ENCODE data around the gene CTBS. TPM values are rescaled to one million over a fixed set of nuclear protein-coding genes. Genes with fewer than 3 reads are reported as not detected.
"Not testable (repeated sequence)": the region's sequence is repeated elsewhere in the genome, so short reads cannot be mapped to it uniquely, and the experiment has no call there.

CTBS gene
- total RNA-seq, 1 donor from 2014 or later, result 6.7 TPM

DNA sequence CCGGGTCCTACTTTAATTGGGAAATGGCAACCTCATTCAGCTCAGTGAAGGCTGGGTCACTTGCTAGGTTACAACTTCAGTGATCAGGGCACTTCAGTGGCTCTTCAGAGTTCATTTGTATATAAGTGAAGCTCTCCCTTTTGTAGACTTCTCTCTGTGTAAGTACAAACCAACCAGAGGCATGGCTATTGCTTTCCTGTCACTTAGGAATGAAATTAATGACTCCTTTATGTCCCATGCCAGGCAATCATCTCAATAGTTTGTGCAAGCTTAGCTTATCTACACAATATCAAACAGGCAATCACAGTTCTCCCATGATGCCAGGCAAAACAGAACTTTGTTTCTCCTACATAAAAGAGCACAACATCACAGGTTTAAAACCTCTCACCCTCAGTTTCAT lies 22.8 kb upstream of the CTBS start:
- no peak for DNase-seq
- ATAC-seq, result no peak
- intact Hi-C loops (cut with micrococcal nuclease), result no loop called here

DNA sequence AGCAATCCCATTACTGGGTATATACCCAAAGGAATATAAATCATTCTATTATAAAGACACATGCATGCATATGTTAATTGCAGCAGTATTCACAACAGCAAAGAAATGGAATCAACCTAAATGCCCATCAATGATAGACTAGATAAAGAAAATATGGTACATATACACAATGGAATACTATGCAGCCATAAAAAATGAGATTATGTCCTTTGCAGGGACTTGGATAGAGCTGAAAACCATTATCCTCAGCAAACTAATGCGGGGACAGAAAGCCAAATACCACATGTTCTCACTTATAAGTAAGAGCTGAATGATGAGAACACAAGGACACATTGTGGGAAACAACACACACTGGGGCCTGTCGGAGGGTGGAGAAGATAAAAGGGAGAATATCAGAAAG lies 20.7 kb upstream of the CTBS start:
- intact Hi-C loops (cut with micrococcal nuclease); ATAC-seq; DNase-seq: not testable (repeated sequence)

DNA sequence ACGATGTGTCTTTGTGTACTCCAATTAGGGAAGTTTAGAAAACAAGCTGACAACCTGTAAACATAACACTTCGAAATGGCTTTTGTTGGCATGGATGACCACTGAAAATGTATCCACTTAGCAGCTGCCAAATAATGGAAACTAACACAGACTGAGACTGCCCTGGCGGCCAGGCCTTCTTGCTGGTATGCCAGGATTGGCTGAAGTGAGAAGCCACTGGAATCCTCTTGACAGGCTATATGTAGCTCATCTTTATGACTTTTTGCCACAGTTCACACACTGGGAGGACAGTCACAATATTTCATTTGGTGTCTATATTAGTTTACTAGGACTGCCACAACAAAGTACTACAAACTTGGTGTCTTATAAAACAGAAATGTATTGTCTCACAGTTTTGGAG lies 12.9 kb upstream of the CTBS start:
- ATAC-seq (no peak), DNase-seq (no peak)
- intact Hi-C loops (cut with micrococcal nuclease), result no loop called here

DNA sequence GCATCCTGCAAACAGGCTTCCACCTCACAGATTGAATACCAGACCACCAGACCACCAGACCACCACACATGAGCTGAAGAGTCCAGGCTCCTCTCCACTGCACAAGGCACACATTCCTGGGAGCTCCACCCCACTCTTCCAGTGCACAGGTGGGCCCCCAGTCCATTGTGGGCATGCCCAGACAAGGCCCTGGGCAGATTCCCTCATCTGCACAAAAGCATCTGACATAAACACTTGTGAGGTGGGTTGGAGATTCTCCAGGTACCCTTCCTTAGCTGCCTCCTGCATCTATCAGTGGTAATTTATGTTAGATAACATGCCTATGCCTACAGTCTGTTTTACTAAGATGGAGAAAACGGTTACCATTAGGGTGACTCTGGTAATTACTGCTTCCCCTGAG lies 11.6 kb upstream of the CTBS start:
- DNase-seq (no peak), ATAC-seq (no peak)
- intact Hi-C loops (cut with micrococcal nuclease), result no loop called here

DNA sequence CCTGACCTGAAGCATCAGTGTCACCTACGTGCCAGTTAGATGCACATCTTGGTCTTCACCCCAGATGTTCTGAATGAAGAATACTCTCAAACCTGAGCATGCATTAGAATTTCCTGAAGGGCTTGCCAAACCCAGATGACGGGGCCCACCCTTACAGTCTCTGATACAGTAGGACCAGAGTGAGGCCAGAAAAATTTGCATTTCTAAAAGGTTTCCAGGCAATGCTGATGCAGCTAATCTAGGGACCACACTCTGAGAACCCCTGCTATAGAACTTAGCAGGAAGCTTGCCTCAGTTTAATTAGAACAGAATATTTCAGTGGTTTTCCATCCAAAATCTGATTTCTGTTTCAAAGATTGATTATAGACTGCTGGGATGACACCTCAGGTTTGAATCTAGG lies 9.9 kb upstream of the CTBS start:
- DNase-seq (no peak), ATAC-seq (no peak)
- intact Hi-C loops (cut with micrococcal nuclease), result no loop called here

DNA sequence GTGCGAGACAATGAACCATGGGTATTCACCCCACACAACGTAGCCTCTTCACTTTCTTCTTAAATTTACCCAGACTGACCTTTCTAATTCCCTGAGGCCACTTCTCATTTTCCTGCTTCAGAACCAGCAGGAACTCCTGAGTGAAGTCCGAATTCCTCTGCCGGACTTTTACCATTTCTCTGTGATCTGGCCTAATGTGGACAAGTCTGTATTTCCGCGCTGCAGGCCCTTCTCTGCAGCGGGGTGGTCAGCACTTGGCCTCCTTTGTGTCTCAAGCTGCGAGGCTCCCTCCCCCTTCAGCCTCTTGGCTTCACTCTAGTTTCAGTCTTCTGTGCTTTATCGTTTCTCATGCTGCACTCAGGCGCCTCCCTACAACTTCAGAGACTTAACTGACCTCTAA lies 9.4 kb upstream of the CTBS start:
- DNase-seq, result no peak
- peak; percentile 33 for ATAC-seq
- intact Hi-C loops (cut with micrococcal nuclease), result no loop called here

DNA sequence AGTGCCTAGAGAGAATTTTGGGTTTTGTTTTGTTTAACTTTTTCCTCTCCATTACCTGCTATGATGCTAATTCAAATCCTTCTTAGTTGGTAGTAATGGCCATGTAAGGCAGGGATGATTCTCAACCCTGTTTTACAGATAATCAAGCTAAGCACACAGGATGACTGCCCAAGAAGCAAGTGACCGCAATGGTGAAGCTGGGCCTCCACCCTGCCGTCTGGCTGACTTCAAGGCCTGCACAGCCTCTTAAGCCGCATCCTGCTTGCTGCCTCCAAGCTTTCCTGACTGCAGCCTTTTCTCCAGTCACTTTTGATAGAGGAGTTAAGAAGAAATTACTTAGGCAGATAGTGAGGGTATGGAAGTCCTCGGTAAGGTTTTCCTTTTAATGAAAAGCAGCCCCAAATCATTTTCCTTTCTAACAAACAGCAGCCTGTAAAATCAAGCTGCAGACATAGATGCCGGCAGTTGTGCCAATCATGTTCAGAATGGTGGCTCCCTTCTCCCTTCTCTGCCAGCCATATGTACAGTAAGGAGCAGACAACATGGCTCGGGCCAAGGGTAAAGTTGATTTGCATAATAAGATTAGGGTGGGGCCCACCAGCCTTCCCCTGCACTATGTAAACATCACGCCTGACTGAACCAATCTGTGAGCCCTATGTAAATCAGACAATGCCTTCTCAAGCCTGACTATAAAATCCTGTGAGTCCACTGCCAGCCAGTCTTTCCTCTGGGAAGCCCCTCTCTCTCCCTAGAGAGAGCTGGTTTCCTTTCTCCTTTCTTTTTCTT lies 8.8 kb upstream of the CTBS start:
- DNase-seq (no peak), ATAC-seq (no peak)
- intact Hi-C loops (cut with micrococcal nuclease), result no loop called here

DNA sequence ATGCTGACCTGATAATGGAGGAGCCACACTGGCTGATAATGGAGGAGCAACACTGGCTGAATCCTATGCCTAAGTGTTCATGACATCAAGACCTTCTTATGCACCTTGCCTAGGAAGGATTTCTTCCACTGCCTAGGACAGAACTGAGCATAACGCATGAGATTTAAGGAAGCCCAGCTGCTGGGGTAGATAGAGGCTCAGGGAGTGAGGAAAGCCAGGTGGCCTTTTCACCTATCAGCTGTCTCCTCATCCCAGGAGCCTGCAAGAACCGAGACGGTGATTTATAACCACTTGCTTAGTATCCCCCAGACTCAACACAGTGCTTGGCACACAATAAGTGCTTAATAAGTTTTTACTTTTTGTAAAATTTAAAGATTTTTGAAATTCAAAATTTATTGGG lies 7.4 kb upstream of the CTBS start:
- ATAC-seq, result no peak
- intact Hi-C loops (cut with micrococcal nuclease), result no loop called here

DNA sequence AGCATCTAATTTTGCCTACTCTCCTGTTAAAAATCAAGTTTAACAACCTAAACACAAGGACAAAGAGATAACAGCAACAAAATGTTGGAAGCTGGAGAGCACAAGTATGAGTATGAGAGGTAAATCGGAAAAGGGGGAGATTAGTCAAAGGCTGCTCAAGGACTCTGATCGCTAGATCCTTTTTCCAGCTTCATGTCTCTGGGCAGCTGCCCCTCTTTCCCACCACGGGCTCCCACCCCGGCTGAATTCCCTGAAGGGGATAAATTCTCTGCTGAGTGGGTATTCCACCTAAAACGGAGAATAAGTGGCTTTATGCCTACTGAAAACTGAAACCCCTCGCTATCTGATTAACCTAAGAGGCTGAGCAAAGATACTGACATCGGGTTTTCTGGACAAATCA lies 696 bp upstream of the CTBS start:
- ATAC-seq, result no peak

More for the DNA sequence above, 7.4 kb upstream of the CTBS start:
- no peak for DNase-seq

DNA sequence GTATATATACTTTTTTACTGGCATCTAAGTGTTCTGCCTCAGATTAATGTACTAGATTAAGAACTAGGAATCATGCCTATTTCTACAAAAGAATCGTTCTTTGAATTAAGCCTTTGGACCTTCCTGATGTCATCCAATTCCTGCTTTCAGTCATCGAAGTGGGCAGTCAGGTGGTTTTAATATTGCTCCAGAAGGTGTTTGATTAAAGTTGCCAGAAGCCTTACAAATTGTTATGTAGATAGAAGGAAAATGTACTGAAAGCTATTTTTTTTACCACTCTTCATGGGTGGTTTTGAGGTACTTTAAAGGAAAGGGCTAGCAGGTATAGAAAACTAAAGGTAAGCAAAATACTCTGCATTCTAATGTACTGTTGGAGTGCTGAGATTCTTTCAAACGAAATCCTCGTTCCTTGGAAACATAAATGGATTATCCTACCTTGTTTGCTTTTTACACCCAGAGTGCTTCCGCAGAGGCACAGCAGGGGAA lies 716 bp downstream of the CTBS start:
- no peak for DNase-seq
- no peak for ATAC-seq
- intact Hi-C loops (cut with micrococcal nuclease), result no loop called here

More for the DNA sequence above, 696 bp upstream of the CTBS start:
- DNase-seq, result no peak
- intact Hi-C loops (cut with micrococcal nuclease), result no loop called here

DNA sequence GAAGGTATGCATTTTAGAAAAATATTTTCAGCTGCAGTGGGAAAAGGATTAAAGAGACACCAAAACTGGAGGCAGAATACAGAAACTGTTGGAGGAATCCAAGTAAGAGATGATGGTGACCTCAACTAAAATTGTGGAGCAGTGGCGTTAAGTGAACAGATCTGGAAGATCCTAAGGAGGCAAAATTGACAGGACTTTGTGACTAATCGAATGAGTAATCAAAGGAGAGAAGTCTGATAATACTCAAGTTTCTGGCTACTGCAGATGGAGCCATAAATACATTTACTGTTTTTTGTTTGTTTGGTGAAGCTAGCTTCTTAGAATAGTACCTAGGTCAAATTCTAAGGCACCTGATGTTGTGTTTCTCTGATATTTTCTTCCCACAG lies 3.1 kb downstream of the CTBS start:
- ATAC-seq (no peak), DNase-seq (no peak)
- intact Hi-C loops (cut with micrococcal nuclease), result no loop called here

DNA sequence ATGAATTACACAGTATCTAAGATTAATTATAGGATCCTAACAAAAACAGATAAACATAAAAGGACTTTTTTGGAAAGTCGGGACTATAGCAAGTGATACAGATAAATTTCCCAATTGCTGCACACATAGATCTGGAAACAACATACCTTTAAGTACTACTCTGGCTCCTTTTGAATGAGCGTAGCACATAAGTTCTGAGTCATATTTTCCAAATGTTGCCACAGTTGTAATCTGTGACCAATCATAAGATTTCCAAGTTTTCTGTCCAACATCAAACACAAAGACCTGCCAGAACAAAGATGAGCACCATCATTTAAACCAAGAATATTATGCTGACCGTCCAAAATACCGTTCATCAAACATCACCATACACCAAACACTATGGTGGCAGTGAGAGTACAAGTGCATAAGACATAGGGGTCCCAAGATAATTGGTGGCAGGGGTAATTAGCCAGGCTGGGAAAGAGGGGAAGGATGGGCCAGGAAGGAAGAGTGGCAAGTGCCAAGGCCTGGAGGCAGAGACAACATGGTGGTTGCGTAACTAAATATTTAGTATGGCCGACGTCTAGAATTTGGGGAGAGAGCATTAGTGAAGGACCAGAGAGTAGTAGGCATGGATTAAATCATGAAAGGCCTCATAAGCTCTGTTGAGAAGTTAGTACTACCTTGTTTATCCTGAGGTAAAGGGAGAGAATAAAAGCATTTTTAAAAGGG lies 3.6 kb downstream of the CTBS start:
- intact Hi-C loops (cut with micrococcal nuclease), result no loop called here
- ATAC-seq (no peak), DNase-seq (no peak)

DNA sequence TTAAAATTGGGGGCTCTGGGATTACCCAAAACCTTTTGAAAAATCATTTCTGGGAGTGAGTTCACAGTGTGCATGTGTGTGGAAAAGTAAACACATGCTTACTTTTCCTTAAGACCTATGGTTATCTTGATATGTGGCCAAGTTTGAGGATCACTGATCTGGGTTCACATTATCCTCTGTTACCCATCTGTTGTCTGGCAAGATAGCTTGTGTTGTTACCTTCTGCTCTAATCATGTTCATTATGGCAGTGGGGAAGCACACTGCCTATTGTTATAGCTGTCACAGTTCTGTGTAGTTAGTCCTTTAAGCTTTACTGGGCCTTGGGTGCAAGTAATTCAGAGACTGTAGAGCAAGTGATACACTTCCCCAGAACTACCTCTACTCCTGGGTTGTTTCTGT lies 5.0 kb downstream of the CTBS start:
- DNase-seq (no peak), ATAC-seq (no peak)
- intact Hi-C loops (cut with micrococcal nuclease), result no loop called here

DNA sequence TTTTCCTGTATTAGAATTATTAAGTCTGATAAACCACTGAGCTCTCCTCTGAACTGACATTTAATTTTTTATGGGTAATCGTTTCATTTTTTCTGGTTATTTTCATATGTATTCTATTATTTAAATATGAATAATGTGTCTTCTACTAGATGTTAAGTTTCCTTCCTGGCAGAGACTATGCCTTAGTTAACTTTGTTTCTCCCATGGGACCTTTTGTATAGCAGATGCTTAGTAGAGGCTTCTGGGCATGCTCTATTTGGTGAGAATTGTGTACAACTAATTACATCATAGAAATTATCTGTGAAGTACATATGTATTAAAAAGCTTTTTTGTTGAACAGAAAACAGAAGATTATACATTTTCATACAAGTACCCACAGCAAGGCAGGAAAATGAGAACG lies 23.4 kb downstream of the CTBS start:
- ATAC-seq (no peak), DNase-seq (no peak)
- intact Hi-C loops (cut with micrococcal nuclease), result no loop called here

DNA sequence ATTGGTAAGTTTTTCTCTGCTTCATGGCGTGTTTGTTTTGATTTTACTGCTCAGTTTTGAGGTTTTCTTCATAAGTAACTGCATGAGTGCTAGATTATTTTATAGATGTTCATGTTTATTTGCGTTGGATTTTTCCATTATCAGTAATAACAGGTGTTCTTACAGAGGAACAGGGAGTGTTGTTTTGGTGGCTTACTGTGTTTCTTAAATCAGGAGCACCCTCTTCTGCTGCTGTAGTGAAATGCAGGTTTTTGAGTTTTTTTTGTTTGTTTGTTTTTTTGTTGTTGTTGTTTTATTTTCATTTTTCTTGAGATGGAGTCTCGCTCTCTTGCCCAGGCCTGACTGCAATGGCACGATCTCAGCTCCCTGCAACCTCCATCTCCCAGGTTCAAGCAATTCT lies 32.6 kb downstream of the CTBS start:
- intact Hi-C loops (cut with micrococcal nuclease), result no loop called here
- DNase-seq (no peak), ATAC-seq (no peak)

DNA sequence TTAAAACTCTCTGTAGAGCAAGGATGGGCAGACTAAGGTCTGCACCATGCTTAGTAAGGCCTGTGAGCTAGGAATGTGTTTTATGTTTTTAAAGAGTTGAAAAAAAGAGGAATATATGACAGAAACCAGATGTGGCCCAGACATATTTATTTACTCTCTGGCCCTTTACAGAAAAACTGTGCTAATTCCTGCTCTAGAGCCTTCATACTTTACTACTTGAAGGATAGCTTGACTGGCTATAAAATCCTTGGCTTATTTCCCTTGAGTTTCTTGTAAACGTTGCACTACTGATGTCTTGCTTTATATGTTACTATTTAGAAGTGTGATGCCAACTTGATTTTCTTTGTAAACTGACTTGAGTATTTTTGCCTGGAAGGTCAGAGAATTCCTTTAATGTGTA lies 33.5 kb downstream of the CTBS start:
- DNase-seq (no peak), ATAC-seq (no peak)
- intact Hi-C loops (cut with micrococcal nuclease), result no loop called here

DNA sequence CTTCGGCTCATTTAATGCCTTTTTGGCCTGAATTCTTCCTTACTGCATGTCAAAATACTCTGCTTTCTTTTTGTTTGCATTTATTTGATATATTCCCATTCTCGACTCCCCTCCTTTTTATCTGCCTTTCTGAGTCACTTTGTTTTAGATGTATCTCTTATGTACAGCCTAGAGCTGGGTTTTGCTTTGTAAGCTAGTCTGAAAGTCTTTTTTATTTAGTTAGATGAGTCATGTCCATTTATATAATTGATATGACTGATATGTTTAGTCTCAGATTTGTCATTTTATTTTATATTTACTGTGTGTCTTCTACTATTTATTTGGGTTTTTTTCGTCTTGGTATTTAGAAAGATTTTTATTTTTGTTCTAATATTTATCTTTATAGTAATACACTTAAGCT lies 34.3 kb downstream of the CTBS start:
- intact Hi-C loops (cut with micrococcal nuclease), result no loop called here
- ATAC-seq, result no peak
- DNase-seq, result no peak

DNA sequence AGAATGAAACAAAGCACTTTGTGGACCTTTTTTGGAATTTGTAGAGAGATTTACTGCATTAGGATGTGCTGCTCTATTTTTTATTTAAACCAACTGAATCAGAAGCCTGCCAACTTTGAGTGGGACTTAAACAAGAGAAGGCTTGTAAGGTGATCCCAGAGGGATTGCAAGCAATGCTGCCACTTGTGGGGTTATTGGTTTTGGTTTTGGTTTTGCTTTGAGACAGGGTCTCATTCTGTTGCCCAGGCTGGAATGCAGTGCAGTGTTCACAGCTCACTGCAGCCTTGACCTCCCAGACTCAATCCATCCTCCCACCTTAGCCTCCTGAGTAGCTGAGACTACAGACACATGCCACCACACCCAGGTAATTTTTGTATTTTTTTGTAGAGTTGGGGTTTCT lies 35.6 kb downstream of the CTBS start:
- intact Hi-C loops (cut with micrococcal nuclease), result no loop called here
- no peak for ATAC-seq
- DNase-seq, result no peak

DNA sequence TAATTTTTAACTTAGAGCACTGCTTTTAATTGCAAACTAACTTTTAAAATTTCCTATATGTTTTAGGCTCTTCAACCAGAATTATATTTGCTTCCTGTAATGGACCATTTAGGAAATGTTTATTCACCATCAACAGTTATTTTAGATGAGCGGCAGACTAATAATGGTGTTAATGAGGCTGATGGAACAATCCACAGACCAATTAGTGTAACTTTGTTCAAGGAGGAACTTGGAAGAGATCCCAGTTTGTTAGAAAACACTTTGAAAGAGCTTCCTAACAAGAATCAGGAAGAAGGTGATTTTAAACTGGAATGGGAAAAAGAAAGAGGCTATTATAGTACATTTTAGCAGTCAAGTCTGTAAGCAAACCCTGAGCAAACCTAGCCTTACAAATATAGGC lies 48.5 kb downstream of the CTBS start:
- ATAC-seq, result no peak
- DNase-seq, result no peak
- intact Hi-C loops (cut with micrococcal nuclease), result no loop called here

DNA sequence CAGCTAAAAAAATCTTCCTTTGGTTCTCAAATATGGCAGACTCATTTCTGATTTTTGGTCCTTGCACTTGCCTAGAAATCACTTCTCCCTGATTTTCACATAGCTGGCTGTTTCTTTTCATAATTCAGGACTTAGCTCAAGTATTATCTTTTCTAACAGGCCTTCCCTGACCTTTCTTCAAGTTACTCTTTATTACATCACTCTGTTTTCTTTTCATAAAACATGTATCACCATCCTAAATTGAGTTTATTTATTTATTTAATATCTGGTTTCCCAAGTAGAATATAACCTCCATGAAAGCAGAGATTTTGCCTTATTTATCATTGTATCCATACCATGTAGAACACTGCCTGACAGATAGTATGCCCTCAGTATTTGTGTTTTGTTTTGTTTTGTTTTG lies 49.6 kb downstream of the CTBS start:
- DNase-seq (no peak), ATAC-seq (no peak)
- intact Hi-C loops (cut with micrococcal nuclease), result no loop called here

DNA sequence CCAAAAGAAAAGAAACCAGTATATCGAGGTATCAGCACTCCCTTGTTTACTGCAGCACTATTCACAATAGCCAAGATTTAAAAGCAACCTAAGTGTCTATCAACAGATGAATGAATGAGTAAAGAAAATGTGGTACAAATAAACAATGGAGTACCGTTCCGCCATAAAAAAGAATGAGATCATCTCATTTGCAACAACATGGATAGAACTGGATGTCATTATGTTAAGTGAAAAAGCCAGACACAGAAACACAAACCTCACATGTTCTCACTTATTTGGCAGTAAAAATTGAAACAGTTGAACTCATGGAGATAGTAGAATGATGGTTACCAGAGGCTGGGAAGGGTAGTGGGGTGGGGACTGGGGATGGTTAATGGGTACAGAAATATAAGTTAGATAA lies 63.6 kb downstream of the CTBS start:
- no peak for DNase-seq
- ATAC-seq, result no peak
- intact Hi-C loops (cut with micrococcal nuclease), result no loop called here

Measured in left ventricle myocardium superior (tissue), 1 donor.